ENCODE data around the gene PGF.

PGF gene

DNA sequence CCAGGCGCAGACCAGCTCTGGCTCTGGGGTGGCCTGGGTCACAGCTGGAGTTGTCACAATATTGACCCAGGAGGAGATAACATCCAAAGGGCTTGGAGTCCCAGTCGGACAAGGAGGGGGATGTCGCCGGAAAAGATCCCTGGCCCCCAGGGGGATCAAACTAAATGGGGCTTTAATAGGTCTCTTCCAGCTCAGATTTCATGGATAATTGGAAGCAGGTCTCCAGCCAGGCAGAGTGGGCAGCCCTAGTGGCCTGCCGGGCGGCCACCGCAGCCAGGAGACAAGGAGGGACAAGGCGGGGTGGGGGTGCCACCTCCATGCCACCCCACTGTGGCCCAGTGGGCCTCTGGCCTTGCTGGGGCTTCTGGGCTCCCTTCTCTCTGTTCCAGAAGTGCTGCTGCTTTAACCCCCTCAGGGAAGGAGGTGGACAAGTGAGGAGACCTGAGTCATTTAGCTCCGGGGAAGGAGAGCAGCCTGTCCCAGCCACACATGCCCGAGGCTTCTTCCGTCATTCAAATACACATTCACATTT is 23.1 kb upstream of the PGF start:
- no peak for DNase-seq (ENCODE audit: low read depth in 2 of 2)

DNA sequence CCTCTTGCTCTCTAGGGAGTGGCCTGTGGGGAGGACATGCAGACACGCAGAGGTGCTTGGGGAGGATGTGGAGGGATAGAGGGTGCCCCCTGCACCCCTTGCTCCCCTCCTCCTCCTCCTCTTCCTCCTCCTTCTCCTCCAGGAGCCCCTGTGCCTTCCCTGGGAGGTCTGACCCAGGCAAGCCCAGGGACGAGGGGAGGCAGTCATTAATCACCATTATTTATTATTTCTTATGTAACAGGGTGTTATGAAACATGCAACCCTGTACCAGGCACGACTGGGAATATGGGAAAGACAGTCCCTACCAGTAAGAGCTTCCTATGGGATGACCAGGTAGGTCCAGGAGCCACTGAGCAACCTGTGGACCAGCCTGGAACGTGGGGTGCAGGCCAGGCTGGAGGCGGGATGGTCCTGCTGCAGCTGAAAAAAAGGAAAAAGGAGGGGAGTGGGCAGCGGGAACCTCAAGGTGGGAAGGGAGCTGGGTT is 22.5 kb upstream of the PGF start:
- no peak for DNase-seq (ENCODE audit: low read depth in 2 of 2)

GRCh38 chr14:74977164-74977900 is 21.9 kb upstream of the PGF start:
- DNase-seq (ENCODE audit: low read depth in 2 of 2) = no peak

- DNase-seq (ENCODE audit: low read depth in 2 of 2) = no peak
Measured at GRCh38 chr14:74976264-74977113, 21.1 kb upstream of the PGF start.

- DNase-seq (ENCODE audit: low read depth in 2 of 2) = no peak
Measured at GRCh38 chr14:74975059-74975810, 19.8 kb upstream of the PGF start.

DNA sequence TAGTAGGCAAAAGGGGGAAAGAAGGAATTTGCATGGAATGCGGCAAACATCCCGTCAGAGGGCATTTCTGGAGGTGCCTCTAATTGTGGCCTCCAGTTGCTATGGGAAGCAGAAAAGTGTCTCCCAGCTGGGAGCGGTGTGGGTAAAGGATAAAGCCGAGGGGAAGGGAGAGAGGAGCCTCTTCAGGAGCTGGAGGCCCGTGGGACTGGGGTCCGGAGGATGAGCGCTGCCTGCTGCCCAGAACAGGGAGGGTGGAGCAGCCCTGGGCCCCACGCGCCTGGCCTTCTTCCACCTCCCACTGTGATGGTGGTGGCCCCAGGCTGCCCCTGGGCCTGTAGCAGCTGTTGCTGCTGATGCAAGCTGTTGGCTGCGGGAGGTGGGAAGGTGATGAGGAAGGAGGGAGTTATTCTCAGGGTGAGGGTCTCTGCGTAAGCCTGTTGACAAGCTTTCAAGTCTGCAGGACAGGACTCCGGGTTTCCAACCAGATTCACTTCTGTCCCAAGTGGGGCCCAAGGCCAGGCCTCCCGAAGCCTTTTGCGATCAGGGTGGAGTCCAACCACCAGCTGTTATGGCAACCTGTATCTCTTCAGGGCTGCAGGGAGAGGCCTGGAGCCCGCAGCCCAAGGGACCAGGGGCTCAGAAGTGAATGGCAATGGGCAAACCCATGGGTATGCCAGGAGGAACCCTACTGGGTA is 19.1 kb upstream of the PGF start:
- DNase-seq (ENCODE audit: low read depth in 2 of 2) = no peak

GRCh38 chr14:74973905-74974363 is 18.5 kb upstream of the PGF start:
- no peak for DNase-seq (ENCODE audit: low read depth in 2 of 2)

- peak in 1 of 2 donors; percentile 17 for DNase-seq (ENCODE audit: low read depth in 2 of 2)
Measured at GRCh38 chr14:74973003-74973653, 17.7 kb upstream of the PGF start.

DNA sequence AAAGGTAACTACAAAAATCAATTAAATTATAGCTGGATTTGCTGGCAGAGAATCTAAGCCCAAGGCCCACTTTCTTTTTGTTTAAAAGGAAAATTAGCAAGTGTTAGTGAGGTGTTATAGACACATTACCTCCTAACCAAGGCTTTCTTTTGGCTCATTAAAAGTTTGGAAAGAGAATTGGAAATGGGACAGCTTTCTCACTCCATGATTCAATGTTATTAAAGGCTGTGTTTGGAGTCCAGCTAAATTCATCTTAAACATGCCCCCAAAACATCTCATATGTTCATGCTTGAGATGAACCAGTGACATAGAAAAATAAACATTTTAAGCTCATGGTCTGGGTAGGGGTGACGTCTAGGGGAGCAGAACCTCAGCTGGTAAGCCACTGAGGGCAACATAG is 13.4 kb upstream of the PGF start:
- no peak for DNase-seq (ENCODE audit: low read depth in 2 of 2)

DNA sequence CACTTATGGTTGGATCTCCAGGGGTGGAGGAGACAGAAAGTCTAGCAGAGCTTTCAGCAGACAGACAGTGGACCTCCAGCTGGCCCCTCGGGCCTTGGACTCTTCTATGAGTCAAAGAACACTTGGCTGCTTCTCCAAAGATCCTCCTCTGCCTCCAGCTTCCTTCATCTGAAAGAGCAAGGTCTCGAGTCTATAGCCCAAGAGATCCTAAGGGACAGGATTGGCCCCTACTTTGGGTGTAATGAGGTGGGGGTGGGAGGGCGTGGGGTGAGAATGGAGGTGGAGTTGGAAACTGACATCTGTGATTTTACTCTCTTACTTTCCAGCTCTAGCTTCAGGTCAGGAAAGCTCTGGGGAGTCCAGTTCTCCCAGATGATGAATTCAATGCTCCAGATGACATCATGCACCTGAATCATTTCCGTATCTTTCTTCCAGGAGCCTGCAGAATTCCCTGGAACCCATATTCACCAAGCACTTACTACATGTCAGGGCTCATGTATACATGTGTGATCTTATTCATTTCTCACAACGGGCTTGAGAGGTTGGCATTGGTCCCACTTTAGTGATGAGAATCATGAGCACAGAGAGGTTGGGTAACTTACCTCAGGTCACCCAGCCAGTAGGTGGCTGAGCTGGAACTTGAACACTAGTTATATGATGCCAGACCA is 10.2 kb upstream of the PGF start:
- no peak for DNase-seq (ENCODE audit: low read depth in 2 of 2)

DNA sequence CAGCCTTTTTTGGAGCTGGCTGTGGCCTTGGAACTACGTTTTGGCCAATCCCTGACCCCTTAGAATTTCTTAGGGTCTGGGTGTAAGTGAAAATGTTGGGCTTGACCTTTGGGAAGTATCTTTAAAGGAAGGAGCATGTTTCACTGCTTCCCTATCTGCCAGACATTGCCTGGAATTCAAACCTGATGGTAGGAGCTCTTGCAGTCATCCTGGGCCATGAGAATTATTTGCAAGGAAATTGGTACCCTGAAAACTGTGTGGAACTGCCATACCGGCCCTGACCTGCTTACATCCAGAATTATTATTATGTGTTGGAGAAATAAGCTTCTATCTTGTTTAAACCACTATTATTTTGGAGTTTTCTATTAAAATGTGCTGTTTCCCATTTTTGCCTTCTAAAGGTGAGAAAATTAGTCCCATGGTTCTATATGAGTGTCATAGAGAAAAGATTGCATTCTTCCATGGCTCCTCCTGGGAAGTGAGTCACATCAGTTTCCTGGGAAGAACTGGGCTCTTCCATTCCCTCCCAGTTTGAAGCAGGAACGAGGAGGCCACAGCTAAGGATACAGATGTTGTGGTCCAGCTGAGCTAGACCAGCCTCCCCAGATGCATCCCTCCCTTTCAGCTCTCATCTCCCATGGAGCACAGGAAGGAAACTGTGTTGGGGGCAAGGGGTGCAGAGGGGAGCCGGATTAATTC is 9.5 kb upstream of the PGF start:
- no peak for DNase-seq (ENCODE audit: low read depth in 2 of 2)

DNA sequence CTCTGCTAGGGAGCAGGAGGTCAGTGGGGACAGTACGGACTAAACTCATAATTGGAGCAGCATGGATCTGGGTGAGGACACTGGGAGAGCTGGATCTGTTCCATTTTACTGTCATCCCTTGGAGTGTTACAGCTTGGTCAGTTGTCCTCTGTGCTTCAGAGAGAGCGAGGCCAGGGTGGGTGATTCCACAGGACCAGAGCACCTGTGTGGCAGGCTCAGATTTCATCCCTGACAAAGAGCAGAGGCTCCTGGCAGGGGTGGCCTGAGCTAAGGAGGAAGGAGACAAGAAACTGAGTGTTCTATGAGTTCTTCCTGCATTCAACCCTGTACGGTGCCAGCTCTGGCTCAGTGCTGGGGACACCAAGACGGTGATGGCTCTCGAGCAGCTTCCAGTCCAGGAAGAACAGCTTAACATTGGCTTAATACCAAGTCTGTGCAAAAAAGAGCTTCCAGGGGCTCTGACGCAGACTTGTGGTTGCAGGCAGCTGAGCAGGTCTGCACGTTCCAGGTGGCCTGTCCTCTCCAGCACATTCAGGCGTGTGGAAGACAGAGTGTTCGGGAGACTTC is 8.4 kb upstream of the PGF start:
- no peak for DNase-seq (ENCODE audit: low read depth in 2 of 2)

DNA sequence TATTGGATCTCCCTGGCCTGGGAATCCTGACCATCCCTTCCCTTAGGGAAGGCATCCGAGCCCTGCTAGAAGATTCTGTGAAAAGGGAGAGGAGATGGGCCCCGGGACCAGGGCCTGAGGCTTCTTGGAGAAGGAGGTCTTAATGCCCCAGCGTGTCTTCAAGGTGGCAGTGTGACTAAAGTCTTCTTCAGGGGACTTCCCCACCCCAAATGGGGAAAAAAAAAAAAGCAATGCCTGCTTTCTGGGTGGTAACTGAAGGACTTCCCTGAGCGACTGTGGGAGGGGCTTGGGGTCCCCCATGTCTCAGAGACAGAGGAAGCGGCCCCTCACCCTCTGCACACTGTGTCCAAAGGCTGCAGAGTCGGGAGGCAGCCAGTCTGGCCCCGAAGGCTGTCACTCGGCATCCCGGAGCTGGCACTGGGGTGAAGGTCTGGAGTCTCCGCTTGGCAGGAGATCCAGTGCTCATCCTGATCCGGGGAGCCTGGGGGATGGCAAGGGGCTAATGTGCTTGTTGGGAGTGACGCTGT is 7.8 kb upstream of the PGF start:
- no peak for DNase-seq (ENCODE audit: low read depth in 2 of 2)

GRCh38 chr14:74962493-74962892 is 7.1 kb upstream of the PGF start:
- no peak for DNase-seq (ENCODE audit: low read depth in 2 of 2)

GRCh38 chr14:74962046-74962445 is 6.6 kb upstream of the PGF start:
- no peak for DNase-seq (ENCODE audit: low read depth in 2 of 2)

DNA sequence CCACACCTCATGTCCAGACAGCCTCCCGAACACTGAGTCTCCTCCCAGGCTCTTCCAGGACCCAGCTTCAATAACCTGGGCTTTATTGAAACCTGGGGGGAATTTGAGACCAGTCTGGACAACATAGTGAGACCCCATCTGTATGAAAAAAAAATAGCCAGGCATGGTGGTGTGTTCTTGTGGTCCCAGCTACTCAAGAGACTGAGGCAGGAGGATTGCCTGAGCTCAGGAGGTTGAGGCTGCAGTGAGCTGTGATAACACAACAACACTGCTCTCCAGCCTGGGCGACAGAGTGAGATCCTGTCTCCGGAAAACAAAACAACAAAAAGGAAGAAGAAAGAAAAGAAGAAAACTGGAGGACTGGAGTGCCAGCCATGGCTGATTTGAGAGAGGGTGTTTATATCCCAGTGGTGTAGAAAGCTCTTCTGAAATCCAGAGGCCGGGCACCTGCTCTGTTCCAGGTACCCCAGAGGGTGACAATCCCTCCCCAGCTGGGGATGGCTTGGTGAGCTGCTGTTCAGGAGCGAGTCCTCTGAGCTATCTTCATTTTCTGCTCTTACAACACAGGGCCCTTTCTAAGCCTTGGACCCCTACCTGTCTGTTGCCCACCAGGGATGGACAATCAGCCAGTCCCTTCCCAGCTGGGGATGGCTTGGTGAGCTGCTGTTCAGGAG is 6.0 kb upstream of the PGF start:
- DNase-seq (ENCODE audit: low read depth in 2 of 2) = no peak

DNA sequence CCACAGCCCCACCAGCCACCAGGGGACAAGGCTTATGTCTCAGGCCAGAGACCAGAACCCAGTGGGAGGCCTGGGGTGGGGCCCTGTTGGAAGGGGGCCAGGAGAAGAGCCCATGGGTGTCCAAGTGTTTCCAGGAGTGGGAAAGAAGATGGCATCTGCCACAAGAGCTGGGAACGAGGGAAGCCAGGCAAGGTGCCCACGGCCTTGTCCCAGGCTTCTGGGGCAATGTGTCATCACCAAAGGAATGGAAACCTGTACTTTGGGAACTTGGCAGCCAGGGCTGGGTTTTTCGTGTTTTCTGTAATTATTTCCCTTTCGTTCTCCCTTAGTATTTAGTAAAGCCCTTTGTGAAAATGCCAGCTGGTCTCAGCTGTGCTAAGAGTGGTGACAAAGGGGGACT is 5.3 kb upstream of the PGF start:
- no peak for DNase-seq (ENCODE audit: low read depth in 2 of 2)

DNA sequence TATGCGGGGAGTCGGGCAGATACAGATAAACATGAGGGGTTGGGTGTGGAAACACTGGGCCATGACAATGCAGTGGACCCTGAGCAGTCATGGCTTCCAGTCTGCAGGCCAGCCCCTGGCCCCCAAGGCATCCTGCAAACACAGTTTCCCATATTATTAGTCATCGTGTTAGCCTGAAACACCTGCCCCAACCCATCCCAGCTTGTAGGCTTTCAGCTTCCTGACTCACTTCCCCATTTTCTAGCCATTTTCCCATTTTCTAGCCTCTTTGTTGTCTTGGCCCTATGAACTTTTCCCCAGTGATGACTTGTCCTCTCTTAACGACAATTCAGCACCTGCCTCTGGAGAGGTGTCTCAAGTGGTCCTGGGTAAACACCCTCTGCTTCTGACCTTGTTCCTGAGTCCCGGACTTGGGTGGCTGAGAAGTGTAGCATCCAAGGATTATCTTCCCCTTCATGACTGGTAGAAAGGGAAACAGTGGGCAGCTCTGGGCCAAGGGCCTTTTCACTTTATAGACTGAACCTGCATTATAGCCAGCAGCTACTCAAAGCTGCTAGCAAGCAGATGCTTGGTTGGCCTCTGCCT is 4.3 kb upstream of the PGF start:
- DNase-seq (ENCODE audit: low read depth in 2 of 2) = no peak
